T-helper 22 cell (primary cell): ENCODE measurements around the gene ATOSB.
"Not testable (repeated sequence)": the region's sequence is repeated elsewhere in the genome, so short reads cannot be mapped to it uniquely, and the experiment has no call there.

Experiments used
- DNase-seq: peaks from one replicate; pipeline ENCODE4 v3.0.0-alpha.2; 2020; ENCODE audit warnings: low read depth

ATOSB gene

DNA sequence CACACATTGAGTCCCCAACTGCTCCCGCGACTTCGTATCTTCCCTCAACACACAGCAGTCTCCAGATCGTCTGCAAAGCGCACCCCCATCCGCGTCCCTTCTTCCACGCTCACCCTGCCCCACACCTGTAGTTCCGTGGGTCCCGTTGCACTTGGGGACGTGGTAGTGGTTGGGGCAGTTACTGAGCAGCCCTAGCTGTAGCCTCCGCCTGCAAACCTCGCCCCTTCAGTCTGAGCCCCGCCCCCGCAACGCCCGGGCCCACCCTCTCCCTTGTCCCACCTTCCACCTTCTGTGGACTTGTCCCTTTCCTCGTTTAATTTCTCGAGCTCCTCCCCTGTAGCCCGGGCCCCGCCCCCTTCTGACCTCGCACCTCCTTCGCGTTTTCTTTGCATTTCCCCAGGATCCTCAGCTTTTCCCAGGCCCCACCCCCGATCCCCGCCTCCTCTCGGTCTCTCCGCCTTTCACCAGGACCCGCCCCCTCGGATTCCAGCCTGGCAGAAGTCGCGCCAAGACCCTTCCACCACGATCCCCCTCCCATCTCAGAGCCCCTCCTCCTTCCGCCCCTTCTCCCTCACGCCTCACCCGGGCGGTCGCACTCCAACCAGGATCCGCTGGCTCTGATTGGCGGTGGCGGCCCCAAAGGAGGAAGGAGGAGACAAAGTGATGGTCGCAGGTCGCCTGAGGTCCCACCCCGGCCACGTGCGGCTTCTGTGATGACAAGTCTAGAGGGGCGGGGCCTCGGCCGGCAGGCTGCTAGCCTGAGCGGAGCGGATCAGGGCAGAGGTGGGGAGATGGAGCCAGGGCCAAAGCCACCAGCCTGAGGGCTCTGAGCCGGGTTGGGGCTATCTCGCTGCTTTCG lies at the start of gene ATOSB:
Gene ATOSB, minus strand, starts transcription at position 183 of the 859 bp plus-strand sequence. CDS start 7,588 bp downstream, outside the sequence.
- peak; percentile 94 for DNase-seq

- DNase-seq = no peak
These were observed 49.0 kb upstream of the ATOSB start for GRCh38 chr9:35164711-35165110.

DNA sequence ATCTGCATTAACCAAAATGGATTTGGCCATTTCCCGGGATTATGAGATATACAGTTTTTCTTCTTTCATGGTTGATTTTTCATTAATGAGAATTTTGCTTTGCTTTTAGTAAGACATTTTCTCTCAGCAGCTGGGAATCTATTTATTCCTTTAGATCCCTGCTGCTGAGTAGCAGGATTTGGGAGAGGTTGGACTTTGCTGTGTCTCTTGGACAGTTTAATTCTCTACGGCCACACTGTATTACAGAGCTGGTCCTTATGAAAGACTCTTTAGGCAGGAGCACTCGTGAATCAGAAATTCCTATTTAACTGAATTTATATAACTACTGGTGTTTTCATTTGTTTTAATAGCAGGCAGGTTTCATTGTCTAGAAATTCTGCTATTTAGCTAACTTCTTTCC lies 47.8 kb upstream of the ATOSB start:
- no peak for DNase-seq

- no peak for DNase-seq
These were observed 47.1 kb upstream of the ATOSB start for GRCh38 chr9:35162605-35163315.

- peak; percentile 60 for DNase-seq
These were observed 46.3 kb upstream of the ATOSB start, which contains the start of gene UNC13B for GRCh38 chr9:35161713-35162604. TSS of gene UNC13B (plus strand) at chr9:35162009. CDS start at chr9:35162284, 275 bp downstream.

- DNase-seq = no peak
These were observed 43.0 kb upstream of the ATOSB start for GRCh38 chr9:35158501-35159280.

DNA sequence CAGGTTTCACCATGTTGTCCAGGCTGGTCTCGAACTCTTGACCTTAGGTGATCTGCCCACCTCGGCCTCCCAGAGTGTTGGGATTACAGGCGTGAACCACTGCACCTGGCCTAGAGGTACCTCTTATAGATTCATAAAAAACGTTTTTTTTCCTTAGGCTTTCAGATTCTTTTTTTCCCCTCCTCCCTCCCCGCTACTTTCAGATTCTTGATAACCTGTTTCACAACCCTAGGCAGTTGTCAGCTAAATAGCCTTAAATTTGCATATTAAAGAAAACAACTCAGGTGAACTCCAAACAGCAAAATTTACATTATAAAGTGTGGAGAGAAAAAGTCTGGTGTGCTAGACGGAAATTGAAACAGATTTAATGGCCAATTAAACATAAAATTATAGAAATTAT lies 42.2 kb upstream of the ATOSB start:
- DNase-seq = not testable (repeated sequence)

GRCh38 chr9:35156781-35157180 lies 41.1 kb upstream of the ATOSB start:
- DNase-seq = no peak

DNA sequence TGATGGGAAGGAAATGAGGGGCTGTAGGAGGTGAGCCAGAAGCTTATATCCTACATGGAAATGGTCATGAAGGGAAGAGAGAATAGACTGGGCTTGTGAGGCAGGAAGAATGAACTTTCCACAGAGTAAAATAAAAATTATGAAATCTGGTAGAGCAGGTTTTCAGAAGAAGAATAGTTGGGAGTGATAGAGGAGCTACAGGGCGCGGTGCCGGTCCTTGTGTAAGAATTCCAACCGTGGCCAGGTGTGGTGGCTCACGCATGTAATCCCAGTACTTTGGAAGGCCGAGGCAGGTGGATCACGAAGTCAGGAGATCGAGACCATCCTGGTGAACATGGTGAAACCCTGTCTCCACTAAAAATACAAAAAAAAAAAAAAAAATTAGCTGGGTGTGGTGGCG lies 37.3 kb upstream of the ATOSB start:
- DNase-seq = no peak

GRCh38 chr9:35147941-35148563 lies 32.4 kb upstream of the ATOSB start:
- DNase-seq = not testable (repeated sequence)

GRCh38 chr9:35142037-35142436 lies 26.4 kb upstream of the ATOSB start:
- no peak for DNase-seq

- DNase-seq = no peak
These were observed 24.4 kb upstream of the ATOSB start for GRCh38 chr9:35140093-35140492.

- no peak for DNase-seq
These were observed 21.2 kb upstream of the ATOSB start for GRCh38 chr9:35136866-35137265.

- DNase-seq = no peak
These were observed 20.3 kb upstream of the ATOSB start for GRCh38 chr9:35135988-35136387.

DNA sequence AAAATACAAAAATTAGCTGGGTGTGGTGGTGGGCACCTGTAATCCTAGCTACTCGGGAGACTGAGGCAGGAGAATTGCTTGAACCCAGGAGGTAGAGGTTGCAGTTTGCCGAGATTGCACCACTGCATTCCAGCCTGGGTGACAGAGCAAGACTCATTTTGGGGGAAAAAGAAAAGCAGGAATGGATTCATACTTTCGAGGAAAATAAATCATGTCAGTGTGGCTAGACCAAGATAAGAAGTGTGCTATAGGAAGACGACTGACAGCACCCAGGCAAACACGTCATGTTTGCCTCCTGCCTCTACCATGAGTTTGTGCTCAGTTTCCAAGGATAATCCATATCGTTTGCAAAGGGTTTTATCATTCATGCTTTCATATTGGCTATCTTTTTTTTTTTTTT lies 19.3 kb upstream of the ATOSB start:
- no peak for DNase-seq

GRCh38 chr9:35116898-35117551 lies 1.4 kb upstream of the ATOSB start:
- peak; percentile 75 for DNase-seq

GRCh38 chr9:35116539-35116897 lies 856 bp upstream of the ATOSB start:
- DNase-seq = no peak

DNA sequence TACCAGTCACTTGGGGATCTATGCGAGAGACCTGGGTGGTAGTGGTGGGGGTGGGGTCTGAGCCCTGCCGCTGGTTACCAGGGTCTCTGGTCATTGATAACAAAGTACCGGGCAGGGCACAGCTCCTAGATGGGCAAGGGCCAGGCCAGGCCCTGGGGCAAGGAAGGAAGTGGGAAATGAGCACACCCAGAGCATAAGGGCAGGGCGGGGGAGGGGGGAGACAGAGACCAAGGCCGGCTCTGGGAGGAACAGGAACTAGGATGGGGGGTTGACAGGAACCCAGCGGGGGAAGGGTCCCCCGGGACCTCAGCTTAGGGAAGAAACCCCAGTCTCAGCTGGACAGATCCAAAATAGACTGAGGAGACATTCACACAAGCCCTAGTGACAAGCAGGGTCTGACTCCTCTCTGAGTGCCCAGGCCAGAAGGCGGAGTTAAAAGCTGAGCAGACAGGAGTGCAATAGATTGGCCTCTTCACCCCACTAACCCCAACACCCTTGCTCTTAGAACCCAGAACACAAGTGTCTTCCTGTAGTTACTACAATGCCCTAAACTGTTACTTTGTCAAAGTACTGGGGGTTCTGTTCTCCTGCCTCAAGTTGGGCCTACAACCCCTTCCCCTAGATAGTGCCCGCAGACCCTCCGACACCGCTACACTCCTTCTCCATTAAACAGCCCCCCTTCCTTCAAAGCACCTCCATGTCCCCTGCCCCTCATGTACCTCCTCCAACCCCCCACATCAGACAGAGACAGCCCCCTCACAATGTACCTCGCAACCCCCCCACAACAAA lies 628 bp downstream of the ATOSB start:
- no peak for DNase-seq

- peak; percentile 72 for DNase-seq
These were observed 1.4 kb downstream of the ATOSB start for GRCh38 chr9:35114113-35114839.
